Measurements from ENCODE around the gene NHSL2. TPM values are rescaled to one million over a fixed set of nuclear protein-coding genes. Genes with fewer than 3 reads are reported as not detected.

Gene NHSL2
- total RNA-seq, 2 experiments from 2014 or later = 0.45 to 2.2 TPM

DNA sequence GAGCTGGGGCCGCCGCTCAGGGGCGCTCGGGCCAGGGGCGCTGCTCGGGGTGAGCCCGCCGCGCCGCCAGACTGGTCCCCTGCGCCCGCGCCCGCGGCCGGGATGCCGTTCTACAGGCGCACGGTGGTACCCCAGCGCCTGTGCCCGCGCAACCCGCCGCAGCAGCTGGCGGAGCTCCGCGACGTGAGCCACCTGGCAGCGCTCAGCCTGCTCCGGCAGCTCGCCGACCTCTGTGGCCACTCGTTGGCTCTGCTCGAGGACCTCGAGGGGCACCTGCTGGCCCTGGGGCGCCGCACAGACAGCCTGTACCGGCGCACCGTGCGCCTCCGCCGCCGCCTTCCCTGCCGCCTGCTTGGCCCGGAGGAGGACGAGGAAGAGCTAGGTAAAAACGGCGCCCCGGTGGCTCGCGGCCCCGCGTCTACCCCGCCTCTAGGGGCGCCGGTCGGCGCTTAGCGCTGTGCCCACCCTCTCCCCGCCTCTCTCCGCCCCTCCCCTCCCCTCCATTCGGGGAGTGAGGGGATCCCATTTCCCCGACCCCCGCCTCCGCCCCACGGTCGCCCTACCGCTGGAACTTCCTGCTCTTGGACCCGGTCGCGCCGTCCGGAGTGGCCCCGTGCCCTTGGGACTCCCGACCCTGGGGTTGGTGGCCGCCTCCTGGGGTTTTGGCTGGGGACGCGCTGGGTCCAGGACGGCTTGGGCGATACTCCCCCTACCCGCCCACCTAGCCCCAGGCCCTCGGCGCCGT lies 513 bp downstream of the NHSL2 start:
- no peak overlapping the region for H3K27ac Mint-ChIP-seq
- H3K4me3 Mint-ChIP-seq = no peak overlapping the region
- DNase-seq (peak; percentile 41), ATAC-seq (peak; percentile 76)
- H3K9me3 Mint-ChIP-seq (ENCODE audit: low read depth) = no peaks in the 10 kb centered on the region
- CTCF ChIA-PET = interaction anchor here (0.8 kb wide), 1 partner anchor 15 kb away, joined by 3 read pairs; no protein-coding TSS in a partner anchor
- H3K27me3 Mint-ChIP-seq = peaks cover 57% of the 10 kb centered on the region
- no peaks in the 10 kb centered on the region for H3K36me3 Mint-ChIP-seq
- no peaks in the 10 kb centered on the region for H3K4me1 Mint-ChIP-seq

DNA sequence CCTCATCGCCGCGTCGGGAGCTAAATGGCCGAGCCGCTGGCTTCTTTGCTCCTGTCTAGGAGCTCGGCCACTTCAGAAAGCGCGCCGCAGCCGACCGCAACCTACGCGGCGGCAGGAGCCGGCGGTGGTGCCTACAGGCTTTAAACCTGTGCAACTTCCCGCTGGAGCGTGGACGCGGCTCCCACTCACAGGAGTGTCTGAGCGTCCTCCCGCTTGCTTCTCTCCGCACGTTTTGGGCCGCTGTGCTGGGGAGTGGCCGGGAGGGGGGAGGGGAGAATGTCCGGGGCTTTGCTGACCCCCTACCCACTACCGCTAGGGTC lies 1.0 kb downstream of the NHSL2 start:
- H3K4me1 Mint-ChIP-seq = no peaks in the 10 kb centered on the region
- H3K36me3 Mint-ChIP-seq = no peaks in the 10 kb centered on the region
- DNase-seq = no peak
- no peak overlapping the region for H3K4me3 Mint-ChIP-seq
- no peaks in the 10 kb centered on the region for H3K9me3 Mint-ChIP-seq (ENCODE audit: low read depth)
- CTCF ChIA-PET = no interaction called here
- H3K27me3 Mint-ChIP-seq = peaks cover 57% of the 10 kb centered on the region
- no peak overlapping the region for H3K27ac Mint-ChIP-seq
- no peak for ATAC-seq

DNA sequence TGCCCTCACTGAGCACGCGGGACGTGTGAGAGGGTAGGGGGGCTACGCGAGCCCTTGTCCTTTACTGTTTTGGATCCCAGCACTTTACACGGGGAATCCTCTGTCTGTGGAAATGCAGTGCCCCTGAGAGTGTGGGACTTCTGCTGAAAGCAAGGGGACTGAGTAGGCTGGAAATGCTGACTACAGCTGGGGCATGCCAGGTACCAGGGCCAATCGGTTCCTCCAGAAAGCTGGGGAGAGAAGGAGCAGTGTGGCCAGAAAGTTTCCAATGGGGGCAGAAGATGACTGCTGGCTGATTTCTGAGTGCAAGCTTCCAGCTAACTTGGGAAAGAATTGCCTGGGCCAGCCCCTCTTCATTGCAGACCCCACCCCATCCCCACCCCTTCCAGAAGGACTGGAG lies 1.5 kb downstream of the NHSL2 start:
- H3K4me3 Mint-ChIP-seq = no peak overlapping the region
- H3K36me3 Mint-ChIP-seq = no peaks in the 10 kb centered on the region
- DNase-seq (no peak), ATAC-seq (no peak)
- H3K4me1 Mint-ChIP-seq = no peaks in the 10 kb centered on the region
- CTCF ChIA-PET = no interaction called here
- peaks cover 59% of the 10 kb centered on the region for H3K27me3 Mint-ChIP-seq
- no peak overlapping the region for H3K27ac Mint-ChIP-seq
- H3K9me3 Mint-ChIP-seq (ENCODE audit: low read depth) = no peaks in the 10 kb centered on the region

DNA sequence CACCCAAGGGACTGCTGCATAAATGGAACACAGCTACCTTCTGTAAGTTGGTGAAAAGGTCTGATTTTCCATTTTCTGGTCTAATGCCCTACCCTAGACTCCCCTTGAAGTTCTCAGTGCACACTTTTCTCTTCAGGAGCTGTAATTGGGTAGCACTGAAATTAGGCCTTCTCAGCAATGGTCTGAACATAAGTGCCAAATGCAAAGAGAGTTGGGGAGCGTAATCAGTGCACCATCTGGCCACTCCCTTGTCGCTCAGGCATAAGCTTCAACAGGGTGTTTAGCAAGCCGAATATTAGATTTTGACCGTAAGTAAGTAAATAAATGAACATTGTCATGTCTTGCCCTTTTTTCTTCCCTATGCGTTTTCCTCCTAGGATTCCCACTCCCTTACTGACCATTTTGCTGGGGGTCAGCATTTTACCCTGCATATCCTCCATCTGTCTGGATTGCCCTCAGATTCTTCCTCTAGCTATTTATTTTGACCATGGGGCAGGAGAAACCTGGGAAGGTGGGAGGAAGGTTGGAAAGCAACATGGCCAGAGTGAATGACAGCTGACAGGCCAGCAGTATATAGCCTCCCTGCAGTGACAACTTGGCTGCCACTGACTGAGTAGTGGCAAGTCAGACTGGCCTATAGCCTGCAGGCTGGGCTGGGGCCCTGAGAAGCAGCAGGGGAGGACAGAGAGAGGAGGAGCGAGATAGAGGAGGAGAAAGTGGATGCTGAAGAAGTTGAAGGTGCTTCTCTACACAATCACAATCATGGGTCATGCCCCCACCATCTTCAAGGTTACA lies 2.7 kb downstream of the NHSL2 start:
- ATAC-seq = no peak
- Mint-ChIP-seq H3K27ac (no peak overlapping the region), H3K27me3 (peaks cover 58% of the 10 kb centered on the region), H3K4me3 (no peak overlapping the region), H3K4me1 (no peaks in the 10 kb centered on the region), H3K36me3 (no peaks in the 10 kb centered on the region), H3K9me3 (ENCODE audit: low read depth) (no peaks in the 10 kb centered on the region)
- DNase-seq = no peak
- CTCF ChIA-PET = no interaction called here

DNA sequence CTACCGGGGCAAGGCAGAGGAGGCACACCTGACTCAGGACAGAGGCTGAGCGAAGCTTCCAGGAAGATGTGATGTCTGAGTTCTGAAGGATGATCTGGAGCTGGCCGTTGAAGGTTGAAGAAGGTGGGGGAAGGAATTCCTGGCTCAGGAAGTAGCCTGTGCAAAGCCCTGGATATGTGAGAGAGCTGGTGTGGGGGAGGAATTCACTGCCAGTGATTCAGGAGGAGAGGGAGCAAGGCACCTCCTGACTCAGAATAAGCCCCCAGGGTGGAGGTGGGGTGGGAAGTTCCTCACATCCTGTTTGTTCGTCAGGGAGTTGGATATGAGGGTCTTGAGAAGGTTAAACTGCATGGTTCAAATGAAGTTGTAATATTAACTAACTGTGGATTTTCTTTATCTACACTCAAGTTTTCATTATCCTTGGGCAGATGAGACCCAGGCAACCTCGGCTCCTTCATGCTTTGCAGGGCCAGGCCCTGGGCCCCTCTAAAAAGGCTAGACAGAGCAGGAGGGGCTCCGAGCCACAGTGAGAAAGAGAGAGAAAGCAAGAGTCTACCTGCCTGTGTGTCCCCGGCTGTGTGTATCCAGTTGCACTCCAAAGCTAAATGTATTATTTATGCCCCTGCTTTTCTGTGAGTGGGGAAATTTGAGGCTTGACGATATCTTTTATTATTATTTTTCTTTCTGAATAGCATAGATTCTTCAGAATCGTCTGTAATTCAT lies 7.1 kb downstream of the NHSL2 start:
- ATAC-seq (no peak), DNase-seq (no peak)
- no peak overlapping the region for H3K4me3 Mint-ChIP-seq
- no peaks in the 10 kb centered on the region for H3K36me3 Mint-ChIP-seq
- H3K9me3 Mint-ChIP-seq (ENCODE audit: low read depth) = no peaks in the 10 kb centered on the region
- H3K27me3 Mint-ChIP-seq = peaks cover 33% of the 10 kb centered on the region
- CTCF ChIA-PET = no interaction called here
- no peak overlapping the region for H3K27ac Mint-ChIP-seq
- H3K4me1 Mint-ChIP-seq = no peaks in the 10 kb centered on the region

DNA sequence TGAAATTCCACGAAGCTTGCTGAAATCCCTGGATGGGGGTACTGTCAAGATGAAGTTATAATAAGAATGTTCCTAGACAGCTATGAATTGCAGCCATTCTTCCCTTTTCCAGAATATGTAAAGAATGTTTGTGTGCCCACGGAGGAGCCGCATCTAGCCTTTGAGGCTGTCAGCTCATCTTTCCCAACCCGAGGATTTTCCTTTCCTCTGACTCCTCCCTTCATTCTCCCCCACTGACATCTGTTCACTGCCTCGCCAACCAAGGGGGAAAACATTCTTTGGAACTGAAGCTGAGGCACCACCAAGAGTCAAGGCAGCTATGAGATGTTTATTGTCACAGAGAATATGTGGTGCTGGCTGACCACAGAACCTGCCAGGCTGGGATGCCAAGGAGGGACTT lies 8.8 kb downstream of the NHSL2 start:
- H3K4me1 Mint-ChIP-seq = no peaks in the 10 kb centered on the region
- H3K27ac Mint-ChIP-seq = no peak overlapping the region
- ATAC-seq = no peak
- peaks cover 16% of the 10 kb centered on the region for H3K27me3 Mint-ChIP-seq
- H3K9me3 Mint-ChIP-seq (ENCODE audit: low read depth) = no peaks in the 10 kb centered on the region
- no peak for DNase-seq
- CTCF ChIA-PET = no interaction called here
- no peak overlapping the region for H3K4me3 Mint-ChIP-seq
- no peaks in the 10 kb centered on the region for H3K36me3 Mint-ChIP-seq

DNA sequence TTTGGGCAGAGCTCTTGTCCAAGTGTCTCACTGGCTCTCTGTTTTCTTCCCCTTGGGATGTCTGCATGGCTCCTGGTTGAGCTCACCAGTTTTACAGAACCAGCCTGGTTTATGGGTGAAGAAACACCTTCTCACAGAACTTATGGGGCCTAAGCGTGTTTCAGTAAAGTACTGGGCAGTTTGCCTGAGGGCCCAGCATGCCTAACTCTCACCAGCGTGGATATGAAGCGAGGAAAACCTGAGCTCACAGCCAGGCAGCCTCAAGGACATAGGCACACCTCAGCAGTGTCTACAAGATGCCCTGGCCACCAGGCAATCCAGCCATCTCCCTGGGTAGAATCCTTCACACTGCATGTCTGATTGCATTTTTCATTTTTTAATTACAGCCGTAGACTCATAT lies 9.2 kb downstream of the NHSL2 start:
- Mint-ChIP-seq H3K27ac (no peak overlapping the region), H3K4me3 (no peak overlapping the region), H3K9me3 (ENCODE audit: low read depth) (no peaks in the 10 kb centered on the region), H3K36me3 (no peaks in the 10 kb centered on the region), H3K4me1 (no peaks in the 10 kb centered on the region), H3K27me3 (peaks cover 13% of the 10 kb centered on the region)
- CTCF ChIA-PET = no interaction called here
- DNase-seq (no peak), ATAC-seq (no peak)

DNA sequence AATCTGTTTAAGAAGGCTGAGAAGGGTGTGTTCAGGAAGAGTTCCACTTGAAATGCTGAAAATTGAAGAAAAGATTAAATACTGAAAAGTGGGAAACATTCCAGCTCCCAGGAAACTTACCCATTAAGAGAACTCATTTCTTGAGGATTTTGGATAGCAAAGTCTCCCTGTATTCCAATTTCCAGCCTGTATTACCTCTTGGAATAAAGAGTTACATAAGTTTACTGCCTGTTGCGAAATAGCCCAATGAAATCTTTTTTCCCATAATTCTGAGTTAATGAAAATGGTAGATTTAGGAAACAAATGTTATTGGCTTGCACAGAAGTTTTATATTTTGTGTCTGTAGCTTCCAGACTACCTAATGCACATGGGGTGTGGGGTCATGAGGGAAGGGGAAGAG lies 12.0 kb downstream of the NHSL2 start:
- no peak for DNase-seq
- H3K4me3 Mint-ChIP-seq = no peak overlapping the region

DNA sequence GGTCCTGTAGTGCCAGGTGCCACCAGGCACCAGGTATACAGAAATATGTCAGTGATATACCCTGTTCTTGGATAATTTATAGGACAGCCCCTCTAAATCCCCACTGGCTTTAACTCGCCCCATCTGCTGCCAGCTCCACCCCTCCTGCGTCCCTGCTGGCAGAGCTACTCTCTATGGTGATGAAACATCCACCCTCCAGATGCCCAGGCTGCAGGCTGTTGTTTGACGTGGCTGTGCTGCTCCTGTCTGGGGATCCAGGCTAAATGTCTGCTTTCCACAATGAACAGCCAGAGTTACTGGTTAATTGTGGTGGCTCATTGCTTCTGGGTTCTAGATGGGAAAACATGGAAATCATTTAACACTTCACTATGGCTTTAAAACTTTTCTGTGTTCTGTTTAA lies 12.9 kb downstream of the NHSL2 start:
- no peak for DNase-seq
- Mint-ChIP-seq H3K4me3 (no peak overlapping the region), H3K4me1 (no peaks in the 10 kb centered on the region), H3K27me3 (peaks cover 3% of the 10 kb centered on the region), H3K36me3 (no peaks in the 10 kb centered on the region), H3K27ac (no peak overlapping the region), H3K9me3 (ENCODE audit: low read depth) (no peaks in the 10 kb centered on the region)
- ATAC-seq = no peak
- CTCF ChIA-PET = no interaction called here

More for the DNA sequence above, 12.0 kb downstream of the NHSL2 start:
- ATAC-seq = no peak
- Mint-ChIP-seq H3K9me3 (ENCODE audit: low read depth) (no peaks in the 10 kb centered on the region), H3K36me3 (no peaks in the 10 kb centered on the region), H3K27me3 (peaks cover 3% of the 10 kb centered on the region), H3K27ac (no peak overlapping the region), H3K4me1 (no peaks in the 10 kb centered on the region)
- CTCF ChIA-PET = no interaction called here

DNA sequence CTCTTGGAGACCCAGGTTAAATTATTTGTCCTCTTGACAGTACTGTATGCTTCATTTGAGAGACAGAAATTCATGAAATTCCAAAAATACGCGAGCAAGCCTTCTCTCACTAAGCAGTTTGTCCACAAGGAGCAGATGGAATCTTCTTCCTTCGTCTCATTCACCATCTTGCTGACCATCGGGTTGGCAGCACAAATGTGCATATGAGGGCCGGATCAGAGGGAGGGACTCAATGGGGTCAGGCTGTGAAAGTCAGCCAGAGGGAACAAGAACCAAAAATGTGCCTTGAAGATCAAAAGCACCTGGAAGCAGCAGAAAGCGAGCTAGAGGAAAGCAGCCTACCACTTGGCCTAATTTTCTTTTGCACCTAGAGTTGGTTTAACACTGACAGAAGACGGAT lies 16.4 kb downstream of the NHSL2 start:
- Mint-ChIP-seq H3K36me3 (no peaks in the 10 kb centered on the region), H3K4me1 (no peaks in the 10 kb centered on the region), H3K27ac (no peak overlapping the region), H3K4me3 (no peak overlapping the region), H3K9me3 (ENCODE audit: low read depth) (no peaks in the 10 kb centered on the region), H3K27me3 (peaks cover 5% of the 10 kb centered on the region)
- CTCF ChIA-PET = no interaction called here
- ATAC-seq (no peak), DNase-seq (no peak)

DNA sequence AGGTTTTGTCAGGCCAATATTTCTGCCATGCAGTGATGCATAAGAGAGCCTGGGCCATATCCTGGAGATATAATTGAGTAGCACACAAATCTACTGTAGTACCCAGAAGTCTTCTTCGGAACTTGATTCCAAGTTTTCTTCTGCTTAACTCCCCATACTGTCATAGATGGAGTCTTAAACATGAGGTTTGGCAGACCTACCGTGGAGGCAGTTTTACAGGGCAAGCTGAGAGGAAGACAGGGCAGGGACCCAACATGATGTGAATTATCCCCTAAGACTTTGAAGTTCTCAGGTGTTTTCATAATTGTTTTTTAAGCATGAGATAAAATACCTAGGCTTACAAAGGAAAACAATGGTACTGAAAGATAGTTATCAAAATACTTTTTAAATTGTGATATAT lies 18.2 kb downstream of the NHSL2 start:
- Mint-ChIP-seq H3K36me3 (no peaks in the 10 kb centered on the region), H3K4me3 (no peak overlapping the region), H3K9me3 (ENCODE audit: low read depth) (no peaks in the 10 kb centered on the region), H3K27me3 (peaks cover 5% of the 10 kb centered on the region), H3K27ac (no peak overlapping the region), H3K4me1 (no peaks in the 10 kb centered on the region)
- ATAC-seq (no peak), DNase-seq (no peak)
- CTCF ChIA-PET = no interaction called here

DNA sequence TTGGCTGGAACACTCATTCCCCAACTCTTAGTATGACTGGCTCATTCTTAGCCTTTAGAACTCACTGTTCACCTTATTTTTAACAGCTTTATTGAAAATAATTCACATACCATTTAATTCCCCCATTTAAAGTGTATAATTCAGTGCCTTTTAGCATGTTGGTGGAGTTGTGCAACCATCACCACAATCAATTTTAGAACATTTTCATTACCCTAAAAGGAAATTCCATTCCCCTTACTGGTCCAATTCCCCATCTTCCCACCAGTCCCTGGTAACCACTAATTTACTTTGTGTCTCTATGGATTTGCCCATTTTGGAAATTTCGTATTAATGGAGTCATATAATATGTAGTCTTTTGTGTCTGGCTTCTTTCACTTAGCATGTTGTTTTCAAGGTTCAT lies 19.7 kb downstream of the NHSL2 start:
- H3K4me1 Mint-ChIP-seq = no peaks in the 10 kb centered on the region
- CTCF ChIA-PET = no interaction called here
- peaks cover 8% of the 10 kb centered on the region for H3K27me3 Mint-ChIP-seq
- H3K36me3 Mint-ChIP-seq = no peaks in the 10 kb centered on the region
- H3K4me3 Mint-ChIP-seq = no peak overlapping the region
- H3K27ac Mint-ChIP-seq = no peak overlapping the region
- ATAC-seq = no peak
- DNase-seq = no peak
- H3K9me3 Mint-ChIP-seq (ENCODE audit: low read depth) = no peaks in the 10 kb centered on the region

DNA sequence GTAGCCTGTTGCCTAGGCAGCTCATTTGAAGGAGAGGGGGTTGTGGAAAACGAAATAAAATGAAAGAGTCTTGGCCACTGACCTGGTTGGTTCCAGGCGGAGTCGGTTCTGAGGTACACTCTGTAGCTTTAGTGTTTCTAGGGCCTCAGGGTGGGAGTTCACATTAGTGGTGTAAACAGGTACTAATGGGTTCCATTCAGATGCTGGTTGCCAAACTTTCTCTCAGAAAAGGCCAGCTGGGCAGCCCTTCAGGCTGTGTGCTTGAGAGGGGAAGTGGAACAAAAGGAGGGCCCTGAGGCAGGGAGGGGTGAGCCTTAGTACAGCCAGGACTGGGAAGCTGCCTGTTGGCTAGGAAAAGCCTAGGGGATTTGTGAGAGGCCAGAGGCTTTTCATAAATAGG lies 24.8 kb downstream of the NHSL2 start:
- CTCF ChIA-PET = no interaction called here
- Mint-ChIP-seq H3K4me3 (no peak overlapping the region), H3K27me3 (peaks cover 5% of the 10 kb centered on the region), H3K9me3 (ENCODE audit: low read depth) (no peaks in the 10 kb centered on the region), H3K4me1 (no peaks in the 10 kb centered on the region), H3K36me3 (no peaks in the 10 kb centered on the region), H3K27ac (no peak overlapping the region)
- DNase-seq (no peak), ATAC-seq (no peak)

DNA sequence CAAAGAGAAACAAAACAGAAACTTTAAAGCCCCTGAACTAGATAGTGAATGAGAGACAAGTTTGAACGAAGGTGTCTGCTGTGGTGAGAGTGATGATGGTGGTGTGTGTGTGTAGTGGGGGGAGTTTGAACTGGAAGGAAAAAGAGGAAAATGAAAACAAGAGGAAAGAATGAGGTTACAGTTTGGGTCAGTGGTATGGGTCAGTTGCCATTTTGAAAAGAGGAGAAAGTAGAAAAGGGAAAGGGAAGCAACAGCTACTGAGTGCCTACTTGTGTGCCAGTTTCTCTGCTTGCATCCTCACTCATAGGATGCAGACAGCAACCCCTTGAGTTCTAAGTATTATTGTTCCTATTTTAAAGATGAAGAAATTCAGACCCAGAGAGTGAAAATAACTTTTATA lies 26.0 kb downstream of the NHSL2 start:
- Mint-ChIP-seq H3K27me3 (peaks cover 5% of the 10 kb centered on the region), H3K4me3 (no peak overlapping the region), H3K36me3 (no peaks in the 10 kb centered on the region), H3K27ac (no peak overlapping the region), H3K9me3 (ENCODE audit: low read depth) (no peaks in the 10 kb centered on the region), H3K4me1 (no peaks in the 10 kb centered on the region)
- DNase-seq (no peak), ATAC-seq (no peak)
- CTCF ChIA-PET = no interaction called here

Measured in activated CD8-positive, alpha-beta memory T cell treated with anti-CD3 and anti-CD28 coated beads, Interleukin-2, amount 10 ng/mL, durations not matched to agents 7 days and 5 days (primary cell).